HG03342 (cell line): ENCODE results near the gene KCTD10.

ENCODE experiments used
- ATAC-seq: cut with Tn5 transposase; IDR thresholded peaks from one replicate; pipeline ENCODE4 v1.9.1; 2021; ENCODE audit warnings: mild to moderate bottlenecking, moderate library complexity; ENCODE audit not compliant: unreplicated experiment

Gene KCTD10

GRCh38 chr12:109477185-109477962 lies at the start of gene KCTD10, which contains the start of gene UBE3B:
KCTD10 (minus strand) TSS chr12:109477300; CDS start chr12:109477262, 38 bp downstream.
UBE3B (plus strand) TSS chr12:109477634; CDS start chr12:109483552, 5,918 bp downstream.
- ATAC-seq = peak; percentile 86

- no peak for ATAC-seq
Measured at GRCh38 chr12:109525279-109525585, 48.1 kb upstream of the KCTD10 start.

GRCh38 chr12:109524466-109525278 lies 47.6 kb upstream of the KCTD10 start:
- ATAC-seq = no peak

GRCh38 chr12:109523504-109523903 lies 46.4 kb upstream of the KCTD10 start:
- no peak for ATAC-seq

- ATAC-seq = no peak
Measured at GRCh38 chr12:109523071-109523470, 46.0 kb upstream of the KCTD10 start.

- ATAC-seq = no peak
Measured at GRCh38 chr12:109521831-109522230, 44.7 kb upstream of the KCTD10 start.

GRCh38 chr12:109519787-109520186 lies 42.7 kb upstream of the KCTD10 start:
- no peak for ATAC-seq

GRCh38 chr12:109518820-109519665 lies 41.9 kb upstream of the KCTD10 start:
- ATAC-seq = no peak

GRCh38 chr12:109517619-109518018 lies 40.5 kb upstream of the KCTD10 start:
- no peak for ATAC-seq

GRCh38 chr12:109513977-109514376 lies 36.9 kb upstream of the KCTD10 start:
- ATAC-seq = no peak

- ATAC-seq = no peak
Measured at GRCh38 chr12:109513051-109513450, 36.0 kb upstream of the KCTD10 start.

- no peak for ATAC-seq
Measured at GRCh38 chr12:109512608-109513007, 35.5 kb upstream of the KCTD10 start.

GRCh38 chr12:109510196-109510595 lies 33.1 kb upstream of the KCTD10 start:
- no peak for ATAC-seq

- no peak for ATAC-seq
Measured at GRCh38 chr12:109504068-109504467, 27.0 kb upstream of the KCTD10 start.

- ATAC-seq = no peak
Measured at GRCh38 chr12:109503611-109504010, 26.5 kb upstream of the KCTD10 start.

GRCh38 chr12:109502332-109502731 lies 25.2 kb upstream of the KCTD10 start:
- ATAC-seq = no peak

- no peak for ATAC-seq
Measured at GRCh38 chr12:109501299-109501698, 24.2 kb upstream of the KCTD10 start.

GRCh38 chr12:109500406-109501185 lies 23.5 kb upstream of the KCTD10 start:
- ATAC-seq = no peak

GRCh38 chr12:109497675-109498074 lies 20.6 kb upstream of the KCTD10 start:
- no peak for ATAC-seq

- no peak for ATAC-seq
Measured at GRCh38 chr12:109496306-109496705, 19.2 kb upstream of the KCTD10 start.
